GM18505 (cell line): ENCODE results near the gene NEURL1.

Experiments used
- ATAC-seq: cut with Tn5 transposase; IDR thresholded peaks from one replicate; pipeline ENCODE4 v1.9.1; 2021; ENCODE audit not compliant: unreplicated experiment
- POLR2A ChIP-seq: IDR thresholded peaks from 4 replicates; pipeline ENCODE4 v1.6.1; 2011; ENCODE audit warnings: borderline replicate concordance; ENCODE audit not compliant: insufficient read depth, insufficient read length; ENCODE audit errors: extremely low read depth

The NEURL1 gene

DNA sequence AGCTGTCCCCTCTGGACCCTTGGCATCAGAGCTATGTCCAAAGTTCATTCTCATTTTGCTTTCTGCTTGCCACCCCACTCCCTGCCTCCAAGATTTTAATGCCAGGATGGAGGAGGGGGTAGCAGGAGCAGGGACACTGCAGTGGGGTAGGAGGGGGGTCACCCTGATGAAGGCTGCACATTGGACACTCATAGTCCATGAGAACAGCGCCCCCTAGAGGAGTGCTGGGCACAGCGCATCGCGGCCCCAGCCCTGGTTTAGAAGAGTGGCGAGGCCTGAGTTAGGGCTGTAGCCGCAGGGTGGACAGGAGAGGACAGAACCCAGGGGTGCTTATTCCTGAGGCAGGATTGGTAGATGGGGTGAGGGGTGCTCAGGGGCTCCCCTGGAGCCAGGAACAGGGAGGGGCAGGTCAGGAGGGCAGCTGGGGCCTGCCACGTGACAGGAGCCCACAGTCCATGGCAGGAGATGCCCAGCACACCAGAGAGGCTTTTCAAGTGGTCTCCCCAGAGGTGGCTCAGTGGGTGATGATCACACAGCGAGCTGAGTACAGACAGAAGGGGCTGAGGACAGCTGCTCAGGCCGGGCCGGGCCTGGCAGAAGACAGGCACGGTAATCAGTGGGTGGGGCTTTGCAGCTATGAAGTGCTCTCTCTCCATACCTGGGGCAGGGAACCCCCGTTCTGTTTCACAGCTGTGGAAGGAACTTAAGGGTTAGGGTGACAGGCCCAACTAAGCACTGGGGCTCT, 71.4 kb downstream of the NEURL1 start:
- ATAC-seq: no peak
- no peak for TF ChIP-seq POLR2A

DNA sequence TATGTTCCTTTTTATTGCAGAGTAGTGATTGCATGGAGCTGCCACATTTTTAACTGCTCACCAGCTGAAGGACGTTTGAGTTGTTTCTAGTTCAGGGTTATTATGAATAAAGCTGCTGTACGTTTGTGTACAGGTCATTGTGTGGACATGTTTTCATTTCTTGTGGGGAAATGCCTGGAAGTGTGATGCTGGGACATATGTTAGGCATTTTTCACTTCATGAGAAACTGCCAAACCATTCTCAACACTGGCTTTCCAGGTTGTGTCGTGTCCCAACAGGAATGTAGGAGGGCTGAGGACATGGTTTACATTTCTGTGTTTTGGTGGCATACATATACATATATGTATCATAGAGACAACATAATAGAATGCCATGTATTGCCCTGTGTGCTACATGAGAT, 73.0 kb downstream of the NEURL1 start:
- ATAC-seq: no peak
- TF ChIP-seq POLR2A: no peak

DNA sequence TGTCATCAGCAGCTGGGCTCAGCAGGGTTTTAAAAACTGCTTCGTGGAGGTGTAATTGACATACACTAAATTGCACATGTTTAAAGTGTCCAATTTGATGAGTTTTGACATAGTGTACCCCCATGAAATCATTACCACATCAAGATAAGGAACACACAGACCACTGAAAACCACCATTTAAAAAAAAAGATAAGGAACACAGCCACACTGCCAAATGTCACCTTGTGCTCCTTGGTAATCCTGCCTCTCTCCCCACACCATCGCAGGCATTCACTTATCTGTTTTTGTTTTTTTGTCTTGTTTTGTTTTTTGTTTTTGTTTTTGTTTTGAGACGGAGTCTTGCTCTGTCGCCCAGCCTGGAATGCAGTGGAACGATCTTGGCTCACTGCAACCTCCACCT, 75.0 kb downstream of the NEURL1 start:
- no peak for ATAC-seq
- no peak for TF ChIP-seq POLR2A

DNA sequence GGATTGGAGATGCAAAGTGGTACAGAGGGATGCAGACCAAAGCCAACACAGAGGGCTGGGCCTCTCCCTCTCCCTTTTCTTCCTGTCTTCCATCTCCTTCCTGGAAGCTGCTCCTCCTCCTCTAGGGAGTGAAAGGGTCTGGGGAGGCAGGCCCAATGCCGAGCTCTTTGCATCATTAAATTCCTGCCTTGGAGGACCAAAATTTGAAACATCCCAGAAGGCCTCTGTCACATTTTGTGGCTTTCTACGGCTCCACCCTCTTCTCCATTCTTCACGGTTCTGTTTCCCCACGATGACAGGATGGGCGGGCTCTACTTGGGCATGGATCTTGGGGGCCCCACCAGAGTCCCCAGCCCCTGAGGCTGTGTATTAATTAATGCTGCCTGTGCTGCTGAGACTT, 76.4 kb downstream of the NEURL1 start:
- no peak for TF ChIP-seq POLR2A
- no peak for ATAC-seq

DNA sequence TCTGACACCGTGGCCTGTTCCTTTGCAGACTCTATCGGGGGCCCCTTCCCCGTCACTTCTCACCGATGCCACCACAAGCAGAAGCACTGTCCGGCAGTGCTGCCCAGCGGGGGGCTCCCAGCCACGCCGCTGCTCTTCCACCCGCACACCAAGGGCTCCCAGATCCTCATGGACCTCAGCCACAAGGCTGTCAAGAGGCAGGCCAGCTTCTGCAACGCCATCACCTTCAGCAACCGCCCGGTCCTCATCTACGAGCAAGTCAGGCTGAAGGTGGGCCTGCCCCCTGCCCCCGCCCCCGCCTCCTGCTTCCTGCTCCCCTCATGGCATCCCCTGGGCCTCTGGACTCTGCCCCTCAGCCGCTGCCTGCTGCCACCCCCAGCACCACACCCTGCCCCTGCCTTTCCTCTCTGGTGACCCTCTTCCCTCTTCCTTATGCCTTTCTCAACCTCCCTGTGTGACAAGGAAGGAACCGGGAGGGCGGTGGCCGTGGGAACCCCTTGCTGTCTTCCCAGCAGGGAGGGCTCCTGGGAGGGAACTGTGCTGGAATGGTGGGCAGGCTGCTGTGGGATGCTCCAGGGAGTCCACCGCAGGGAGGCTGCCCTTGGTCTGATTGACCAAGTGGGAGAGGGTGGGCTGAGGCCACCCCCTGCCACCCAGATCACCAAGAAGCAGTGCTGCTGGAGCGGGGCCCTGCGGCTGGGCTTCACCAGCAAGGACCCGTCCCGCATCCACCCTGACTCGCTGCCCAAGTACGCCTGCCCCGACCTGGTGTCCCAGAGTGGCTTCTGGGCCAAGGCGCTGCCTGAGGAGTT, 77.5 kb downstream of the NEURL1 start:
- TF ChIP-seq POLR2A: no peak
- ATAC-seq: no peak

DNA sequence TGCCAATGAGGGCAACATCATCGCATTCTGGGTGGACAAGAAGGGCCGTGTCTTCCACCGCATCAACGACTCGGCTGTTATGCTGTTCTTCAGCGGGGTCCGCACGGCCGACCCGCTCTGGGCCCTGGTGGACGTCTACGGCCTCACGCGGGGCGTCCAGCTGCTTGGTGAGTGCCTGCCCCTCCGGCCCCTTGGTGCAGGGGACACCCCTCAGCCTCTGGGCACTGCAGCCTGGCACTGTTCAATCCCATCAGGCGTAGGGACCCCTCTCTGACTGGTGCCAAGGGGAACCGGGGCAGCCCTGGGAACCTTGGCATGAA, 78.1 kb downstream of the NEURL1 start:
- TF ChIP-seq POLR2A: no peak
- no peak for ATAC-seq

DNA sequence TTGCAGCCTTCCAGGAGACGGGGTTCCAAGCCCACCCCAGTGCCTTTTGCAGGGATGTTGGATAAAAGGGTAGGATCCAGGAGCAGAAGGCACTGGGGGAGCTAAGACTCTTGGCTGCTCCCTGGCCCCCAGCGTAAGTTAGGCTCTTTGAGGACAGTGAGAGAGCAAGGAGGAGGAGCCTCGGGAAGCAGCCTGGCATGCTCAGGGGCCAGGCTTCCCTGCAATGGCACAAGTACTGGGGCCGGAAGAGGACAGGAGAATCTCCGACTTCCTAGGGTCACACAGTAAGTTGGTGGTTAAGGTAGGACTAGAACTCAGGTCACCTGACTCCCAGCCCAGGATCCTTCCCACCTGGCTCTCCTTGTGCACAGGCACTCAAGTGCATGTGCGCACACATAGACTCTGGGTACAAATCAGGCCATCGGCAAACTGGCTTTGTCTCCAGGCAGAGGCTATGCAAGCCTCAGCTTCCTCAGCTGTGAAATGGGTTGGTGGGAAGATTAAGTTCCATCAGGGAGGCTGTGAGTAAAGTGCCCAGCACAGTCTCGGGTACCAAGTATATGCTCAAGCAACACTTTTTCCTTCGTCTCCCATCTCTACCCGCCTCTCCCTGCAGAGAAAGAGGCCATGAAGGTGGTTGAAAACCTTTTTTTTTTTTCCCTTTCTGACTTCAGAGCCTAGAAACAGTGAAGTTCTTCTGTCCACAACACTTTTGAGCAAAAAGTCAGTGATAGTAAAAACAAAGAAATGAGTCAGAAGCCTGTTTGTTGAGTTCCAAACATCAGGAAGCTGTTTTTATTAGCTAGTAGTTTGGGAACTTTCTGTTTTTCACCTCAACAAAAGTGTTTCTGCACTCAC, 79.1 kb downstream of the NEURL1 start:
- ATAC-seq: no peak
- TF ChIP-seq POLR2A: no peak

DNA sequence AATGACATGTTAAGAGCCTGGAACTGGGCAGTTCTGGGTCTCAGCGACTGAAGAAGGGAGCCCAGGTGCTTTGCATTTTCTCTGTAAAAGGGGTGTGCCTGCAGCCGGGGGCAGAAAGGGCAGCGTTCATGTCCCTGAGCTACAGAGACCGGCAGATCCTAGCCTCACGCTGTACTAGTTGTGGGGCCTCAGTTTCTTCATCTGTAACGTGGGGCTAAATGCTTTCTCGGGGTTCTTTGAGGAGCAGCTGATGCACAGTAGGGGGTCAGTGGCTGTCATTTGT, 79.6 kb downstream of the NEURL1 start:
- no peak for TF ChIP-seq POLR2A
- ATAC-seq: no peak

DNA sequence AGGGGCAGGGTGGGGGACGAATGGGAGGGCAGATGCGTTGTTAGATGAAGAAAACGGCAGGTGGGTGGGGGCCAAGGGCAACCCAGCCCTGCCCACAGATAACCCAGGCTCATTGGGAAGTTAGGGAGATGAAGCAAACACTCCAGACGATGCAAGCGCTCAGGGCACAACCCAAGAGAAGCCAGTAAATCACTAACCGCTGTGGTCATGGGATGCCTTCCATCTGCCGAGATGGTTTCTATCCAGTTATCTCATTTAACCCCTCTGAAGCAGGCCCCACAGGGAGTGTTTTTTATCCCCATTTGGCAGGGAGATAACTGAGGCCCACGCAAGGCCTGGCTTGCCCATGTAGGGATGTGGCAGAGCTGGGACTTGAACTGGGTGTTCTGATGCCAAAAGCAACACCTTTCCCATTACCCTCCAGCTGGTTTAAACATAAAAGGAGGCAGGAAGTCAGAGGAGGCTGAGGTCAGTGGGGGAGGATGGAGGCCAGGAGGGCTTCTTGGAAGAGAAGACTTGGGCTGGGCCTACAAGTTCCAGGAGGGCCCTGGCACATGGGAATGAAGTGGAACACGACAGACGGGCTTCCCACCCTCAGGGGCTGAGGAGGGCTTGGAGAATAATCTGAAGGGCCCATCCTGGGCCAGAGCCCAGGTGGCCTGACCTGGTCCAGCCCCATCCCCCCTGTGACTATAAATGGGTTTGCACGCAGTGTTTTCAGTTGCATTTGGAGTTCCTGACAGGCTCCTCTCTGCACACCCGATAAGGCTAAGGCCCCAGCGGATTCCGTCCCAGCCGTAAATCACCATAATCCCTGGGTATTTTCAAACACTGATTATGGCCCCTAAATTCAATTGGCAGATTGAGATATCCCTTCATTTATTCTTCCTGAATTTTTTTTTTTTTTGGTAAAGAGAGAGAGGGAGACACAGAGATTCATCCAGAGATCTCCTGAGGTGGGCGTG, 80.9 kb downstream of the NEURL1 start:
- no peak for TF ChIP-seq POLR2A
- no peak for ATAC-seq

DNA sequence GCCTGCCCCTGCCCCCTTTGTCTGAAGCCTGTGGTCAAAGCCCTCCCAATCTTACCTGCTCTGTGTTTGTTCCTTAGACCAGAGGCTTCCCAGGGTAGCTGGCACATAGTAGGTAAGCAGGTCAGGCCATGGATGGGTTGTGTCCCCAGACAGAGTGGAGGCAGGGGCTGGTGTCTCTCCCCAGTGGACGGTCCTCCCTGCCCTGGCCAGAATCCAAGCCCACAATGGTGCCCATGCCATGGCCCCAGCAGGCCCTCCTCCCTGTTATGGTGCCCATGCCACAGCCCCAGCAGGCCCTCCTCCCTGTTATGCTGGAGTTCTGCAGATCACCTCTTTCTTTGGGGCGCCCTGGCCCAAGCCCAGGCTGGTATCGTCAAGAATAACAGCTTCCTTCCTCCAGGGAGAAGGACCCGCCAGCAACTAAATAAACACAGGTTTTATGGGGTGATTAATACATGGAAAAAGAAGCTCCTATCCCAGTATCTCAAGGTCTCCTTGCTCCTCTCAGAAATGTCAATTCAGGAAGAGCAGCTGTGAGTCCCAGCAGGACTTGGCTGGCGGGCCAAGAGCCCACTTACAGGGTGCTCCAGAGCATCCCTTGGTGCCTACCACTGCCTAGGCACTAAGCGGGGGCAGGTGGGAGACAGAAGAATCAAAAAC, 82.0 kb downstream of the NEURL1 start:
- TF ChIP-seq POLR2A: no peak
- ATAC-seq: no peak

DNA sequence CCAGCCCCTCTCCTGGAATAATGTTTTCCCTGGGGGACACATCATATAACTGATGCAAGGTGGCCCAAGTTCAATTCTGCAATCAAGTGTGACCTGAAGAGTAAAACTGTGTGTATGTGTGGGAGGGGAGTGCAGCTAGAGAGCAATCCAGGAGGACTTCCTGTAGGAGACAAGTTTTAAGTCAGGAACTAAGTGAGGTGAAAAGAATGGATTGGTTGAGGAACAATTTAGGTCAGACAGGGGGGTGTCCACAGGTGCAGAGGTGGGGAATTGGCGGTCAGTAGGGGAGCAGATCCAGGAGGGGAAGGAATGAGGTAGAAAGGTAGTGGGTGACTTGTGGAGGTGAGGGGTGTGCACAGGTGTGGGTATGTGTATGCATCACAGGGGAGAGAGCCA, 82.6 kb downstream of the NEURL1 start:
- ATAC-seq: no peak
- TF ChIP-seq POLR2A: no peak

DNA sequence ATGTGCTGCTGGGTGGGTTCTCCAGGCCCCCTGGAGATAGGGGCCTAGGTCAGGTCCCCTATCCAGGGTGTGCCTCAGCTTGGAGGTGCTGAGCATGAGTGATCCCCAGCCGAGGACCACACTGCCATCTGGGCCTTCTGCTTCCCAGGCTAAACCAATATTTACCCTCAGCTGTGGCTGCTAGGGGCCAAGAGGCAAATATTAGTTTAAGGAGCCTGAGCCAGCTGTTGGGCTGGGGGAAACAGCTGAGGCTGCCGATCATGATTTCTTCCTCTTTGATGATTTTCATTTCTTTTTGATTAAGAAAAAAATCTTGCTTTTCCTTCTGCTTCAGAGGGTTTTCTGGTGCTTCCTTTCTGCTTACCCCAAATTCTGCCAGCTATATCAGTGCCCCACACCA, 83.4 kb downstream of the NEURL1 start:
- TF ChIP-seq POLR2A: no peak
- no peak for ATAC-seq
